OCI-LY7 (cell line): ENCODE data around the gene UBE2Q2.
"Not testable (repeated sequence)": the region's sequence is repeated elsewhere in the genome, so short reads cannot be mapped to it uniquely, and the experiment has no call there.

Source experiments
- CTCF ChIP-seq: fragments of 200-600 bp; sonication (generic); conservative IDR thresholded peaks from 2 replicates; pipeline ENCODE4 v1.5.1; 2014; ENCODE audit warnings: mild to moderate bottlenecking, antibody characterized with exemption, low read length, moderate library complexity, mixed read lengths
- EZH2phosphoT487 ChIP-seq: fragments of 200-600 bp; sonication (generic); IDR thresholded peaks from 2 replicates; pipeline ENCODE4 v1.6.1; 2018; ENCODE audit warnings: low read depth, borderline replicate concordance, mild to moderate bottlenecking, mixed run types, antibody characterized with exemption, low read length, moderate library complexity, mixed read lengths

DNA sequence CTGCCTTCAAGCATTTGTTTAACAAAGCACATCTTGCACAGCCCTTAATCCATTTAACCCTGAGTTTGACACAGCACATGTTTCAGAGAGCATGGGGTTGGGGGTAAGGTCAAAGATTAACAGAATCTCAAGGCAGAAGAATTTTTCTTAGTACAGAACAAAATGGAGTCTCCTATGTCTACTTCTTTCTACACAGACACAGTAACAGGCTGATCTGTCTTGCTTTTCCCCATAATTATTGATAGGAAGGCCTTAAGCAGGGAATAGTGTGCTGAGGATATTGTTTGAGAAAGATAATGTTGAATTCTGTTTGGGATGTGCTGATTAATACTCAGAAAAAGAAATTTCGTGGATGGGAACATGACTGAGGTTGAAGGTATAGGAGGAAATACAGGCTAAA is 28.3 kb downstream of the UBE2Q2 start:
- TF ChIP-seq CTCF, EZH2phosphoT487: not testable (repeated sequence)
